Activated gamma-delta T cell treated with anti-CD3 and anti-CD28 coated beads, Interleukin-2, amount 50 U/mL, for 16 hours (primary cell): Measurements from ENCODE around the gene ICAM3.
"Not testable (repeated sequence)": the region's sequence is repeated elsewhere in the genome, so short reads cannot be mapped to it uniquely, and the experiment has no call there.

ENCODE experiments used
- DNase-seq: peaks from one replicate; pipeline ENCODE4 v3.0.0-alpha.2; 2020; ENCODE audit warnings: low read depth

The ICAM3 gene, protein sequence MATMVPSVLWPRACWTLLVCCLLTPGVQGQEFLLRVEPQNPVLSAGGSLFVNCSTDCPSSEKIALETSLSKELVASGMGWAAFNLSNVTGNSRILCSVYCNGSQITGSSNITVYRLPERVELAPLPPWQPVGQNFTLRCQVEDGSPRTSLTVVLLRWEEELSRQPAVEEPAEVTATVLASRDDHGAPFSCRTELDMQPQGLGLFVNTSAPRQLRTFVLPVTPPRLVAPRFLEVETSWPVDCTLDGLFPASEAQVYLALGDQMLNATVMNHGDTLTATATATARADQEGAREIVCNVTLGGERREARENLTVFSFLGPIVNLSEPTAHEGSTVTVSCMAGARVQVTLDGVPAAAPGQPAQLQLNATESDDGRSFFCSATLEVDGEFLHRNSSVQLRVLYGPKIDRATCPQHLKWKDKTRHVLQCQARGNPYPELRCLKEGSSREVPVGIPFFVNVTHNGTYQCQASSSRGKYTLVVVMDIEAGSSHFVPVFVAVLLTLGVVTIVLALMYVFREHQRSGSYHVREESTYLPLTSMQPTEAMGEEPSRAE

GRCh38 chr19:10339380-10339960 lies at the start of gene ICAM3:
Gene ICAM3, minus strand, starts transcription at chr19:10339624. Its CDS starts 10 bp downstream, at chr19:10339614.
- DNase-seq = peak; percentile 40

GRCh38 chr19:10388957-10389356 lies 49.5 kb upstream of the ICAM3 start:
- DNase-seq = peak; percentile 74

- DNase-seq = no peak
Observed at GRCh38 chr19:10384580-10384979, 45.2 kb upstream of the ICAM3 start.

- DNase-seq = not testable (repeated sequence)
Observed at GRCh38 chr19:10383223-10383499, 43.7 kb upstream of the ICAM3 start.

- peak; percentile 91 for DNase-seq
Observed at GRCh38 chr19:10380313-10381102, 41.1 kb upstream of the ICAM3 start, which contains the start of gene TYK2. Gene TYK2, minus strand, starts transcription at chr19:10380572. Its CDS starts 2,166 bp downstream, at chr19:10378406.

DNA sequence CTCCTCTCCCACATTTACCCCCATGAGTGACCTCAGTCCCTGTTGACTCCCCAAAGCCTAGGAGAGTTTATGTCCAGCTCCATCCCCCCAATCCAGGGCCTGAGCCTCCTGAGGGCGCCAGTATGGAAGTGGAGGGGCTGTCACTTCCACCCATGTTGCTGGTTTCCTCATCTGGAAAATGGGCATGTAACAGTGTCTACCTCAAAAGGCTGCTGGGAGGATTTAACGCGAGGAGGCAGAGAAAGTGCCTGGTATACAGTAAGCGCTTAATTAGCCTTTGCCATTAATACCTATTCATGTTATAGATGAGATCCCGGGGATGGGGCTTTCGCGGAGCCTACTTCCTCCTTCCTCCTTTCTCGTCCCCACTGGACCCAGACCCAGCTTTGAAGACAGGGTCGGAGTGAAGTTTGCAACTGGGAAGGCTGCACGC lies 40.5 kb upstream of the ICAM3 start:
- no peak for DNase-seq

DNA sequence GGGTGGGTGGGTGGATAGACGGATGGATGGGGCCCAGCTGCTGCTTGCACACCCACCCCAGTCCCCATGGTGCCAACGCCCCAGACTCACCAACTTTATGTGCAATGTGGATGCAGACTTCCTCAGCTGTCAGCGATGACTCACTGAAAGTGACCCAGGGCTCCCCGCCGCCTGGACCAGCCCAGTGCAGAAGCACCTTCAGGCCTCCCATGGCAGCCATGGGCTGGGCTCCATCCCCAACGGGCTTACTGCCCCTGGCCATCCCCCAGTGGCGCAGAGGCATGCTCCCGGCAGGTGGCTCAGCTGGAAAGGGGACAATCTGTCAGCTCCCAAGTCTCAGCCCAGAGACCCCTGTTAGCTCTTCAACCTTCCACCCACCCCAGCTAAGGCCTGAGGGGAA lies 38.7 kb upstream of the ICAM3 start:
- no peak for DNase-seq

GRCh38 chr19:10377140-10377640 lies 37.8 kb upstream of the ICAM3 start:
- DNase-seq = not testable (repeated sequence)

- DNase-seq = no peak
Observed at GRCh38 chr19:10374931-10375330, 35.5 kb upstream of the ICAM3 start.

- no peak for DNase-seq
Observed at GRCh38 chr19:10372690-10373089, 33.3 kb upstream of the ICAM3 start.

DNA sequence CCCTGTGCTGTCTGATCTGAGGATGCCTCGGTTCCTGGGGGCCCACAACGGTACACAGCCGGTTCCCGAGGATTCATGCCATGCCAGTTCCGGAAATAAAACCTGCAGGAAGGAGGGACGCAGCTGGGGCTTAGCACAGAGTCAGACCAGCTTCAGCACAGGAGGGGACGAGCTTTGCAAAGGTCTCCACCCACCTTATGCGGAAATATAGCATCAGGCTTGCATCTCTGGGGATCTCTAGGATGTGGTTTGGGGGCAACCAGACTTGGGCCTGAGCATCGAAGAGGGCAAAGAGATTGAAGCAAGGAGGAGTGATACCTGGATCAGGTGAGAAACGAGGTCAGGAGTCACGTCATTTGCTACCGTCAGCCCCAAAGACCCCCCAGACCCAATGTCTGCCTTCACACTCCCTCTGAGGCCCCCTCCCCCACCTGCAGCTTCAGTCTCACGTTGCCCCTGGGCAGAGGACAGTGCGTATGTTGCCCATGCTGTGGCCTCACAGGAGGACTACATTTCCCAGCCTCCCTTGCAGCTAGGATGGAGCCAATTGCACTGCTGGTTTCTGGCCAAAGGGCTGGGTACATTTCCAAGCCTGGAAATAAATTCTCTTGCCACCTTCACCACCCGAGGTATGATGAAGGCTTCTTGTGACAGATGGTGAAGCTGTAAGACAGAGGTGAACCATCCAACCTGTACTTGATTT lies 28.8 kb upstream of the ICAM3 start:
- no peak for DNase-seq

GRCh38 chr19:10366950-10367512 lies 27.6 kb upstream of the ICAM3 start:
- DNase-seq = not testable (repeated sequence)

- no peak for DNase-seq
Observed at GRCh38 chr19:10365518-10365917, 26.1 kb upstream of the ICAM3 start.

- no peak for DNase-seq
Observed at GRCh38 chr19:10364644-10365043, 25.2 kb upstream of the ICAM3 start.

DNA sequence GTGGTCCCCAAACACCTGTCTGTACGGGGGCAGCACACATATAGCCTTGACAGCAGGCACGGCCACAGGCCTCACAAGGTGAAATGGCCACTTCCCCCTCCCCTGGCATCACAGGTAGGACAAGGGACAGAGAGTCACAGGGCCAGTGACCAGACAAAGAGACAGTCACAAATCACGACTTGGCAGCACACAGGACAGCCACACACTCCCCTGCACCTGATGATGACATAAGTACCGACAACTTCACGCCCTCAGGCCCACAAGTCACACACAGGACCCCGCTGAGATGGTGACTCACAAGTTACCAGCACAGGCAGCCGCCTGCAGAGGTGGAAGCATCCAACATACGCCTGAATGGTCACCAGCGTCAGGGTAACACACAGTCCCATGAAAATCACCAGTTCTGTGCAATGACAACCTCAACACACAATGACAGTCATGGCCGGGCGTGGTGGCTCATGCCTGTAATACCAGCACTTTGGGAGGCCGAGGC lies 24.4 kb upstream of the ICAM3 start:
- no peak for DNase-seq

GRCh38 chr19:10362259-10362658 lies 22.8 kb upstream of the ICAM3 start:
- no peak for DNase-seq

DNA sequence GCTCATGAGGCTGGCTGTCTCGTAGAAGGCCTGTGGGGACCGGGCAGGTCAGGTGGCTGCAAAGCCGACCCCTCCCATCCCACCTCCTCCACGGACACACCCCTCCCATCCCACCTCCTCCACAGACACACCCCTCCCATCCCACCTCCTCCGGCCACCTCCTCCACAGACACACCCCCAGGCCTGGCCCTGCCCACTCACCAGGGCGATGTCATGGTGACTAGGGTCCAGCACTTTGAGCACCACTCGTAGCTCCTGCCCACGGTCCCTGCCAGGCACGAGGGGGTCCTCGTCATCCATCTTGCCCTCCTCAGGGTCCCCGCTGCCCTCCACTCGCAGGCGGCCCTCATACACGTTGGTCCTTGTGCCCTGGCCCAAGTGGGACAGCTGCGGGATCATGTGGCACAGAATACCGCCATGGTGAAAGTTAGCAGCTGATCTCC lies 22.2 kb upstream of the ICAM3 start:
- DNase-seq = no peak

- DNase-seq = no peak
Observed at GRCh38 chr19:10356431-10356830, 17.0 kb upstream of the ICAM3 start.

GRCh38 chr19:10353793-10354391 lies 14.5 kb upstream of the ICAM3 start:
- DNase-seq = peak; percentile 20

GRCh38 chr19:10352764-10353671 lies 13.6 kb upstream of the ICAM3 start:
- no peak for DNase-seq
